ENCODE results near the gene FBXO45. TPM values are rescaled to one million over a fixed set of nuclear protein-coding genes. Genes with fewer than 3 reads are reported as not detected.

FBXO45 gene
- total and polyA plus RNA-seq, 4 donors: 1.6 to 7.7 (median 3.6) TPM

DNA sequence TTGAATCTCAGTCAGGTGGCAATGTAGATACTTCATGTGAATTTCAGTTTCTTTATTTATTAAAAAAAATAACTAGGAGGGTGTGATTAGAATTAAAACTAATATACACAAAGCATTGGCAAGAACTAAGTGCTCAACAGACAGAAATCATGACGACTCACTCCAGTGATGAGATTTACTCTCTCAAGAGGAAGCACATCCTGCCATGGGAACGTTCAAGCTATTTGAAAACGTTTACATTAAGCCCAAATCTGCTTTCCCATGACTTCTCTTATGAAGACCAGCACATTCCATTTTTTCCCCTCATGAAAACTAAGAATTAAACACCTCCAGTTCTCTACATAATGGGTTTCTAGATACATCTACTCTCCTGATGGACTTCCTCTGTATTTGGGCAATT, 8.6 kb upstream of the FBXO45 start:
- TF ChIP-seq SP1 (IDR thresholded peaks at IDR 0.05) (no peak), GABPA (IDR thresholded peaks at IDR 0.05 in 1 of 2, conservative IDR thresholded peaks at IDR 0.05 in 1 of 2) (no peak), EGR1 (IDR thresholded peaks at IDR 0.05; ENCODE audit: low read depth in 2 of 2) (no peak), RAD21 (IDR thresholded peaks at IDR 0.05) (no peak), FOXA1 (IDR thresholded peaks at IDR 0.05) (no peak), TAF1 (conservative IDR thresholded peaks at IDR 0.05) (no peak), NR2F2 (IDR thresholded peaks at IDR 0.05) (no peak), HNF4G (IDR thresholded peaks at IDR 0.05) (no peak), FOXA2 (IDR thresholded peaks at IDR 0.05) (no peak), JUND (IDR thresholded peaks at IDR 0.05) (no peak), YY1 (IDR thresholded peaks at IDR 0.05) (no peak)
- TF ChIP-seq, protein P1, sequence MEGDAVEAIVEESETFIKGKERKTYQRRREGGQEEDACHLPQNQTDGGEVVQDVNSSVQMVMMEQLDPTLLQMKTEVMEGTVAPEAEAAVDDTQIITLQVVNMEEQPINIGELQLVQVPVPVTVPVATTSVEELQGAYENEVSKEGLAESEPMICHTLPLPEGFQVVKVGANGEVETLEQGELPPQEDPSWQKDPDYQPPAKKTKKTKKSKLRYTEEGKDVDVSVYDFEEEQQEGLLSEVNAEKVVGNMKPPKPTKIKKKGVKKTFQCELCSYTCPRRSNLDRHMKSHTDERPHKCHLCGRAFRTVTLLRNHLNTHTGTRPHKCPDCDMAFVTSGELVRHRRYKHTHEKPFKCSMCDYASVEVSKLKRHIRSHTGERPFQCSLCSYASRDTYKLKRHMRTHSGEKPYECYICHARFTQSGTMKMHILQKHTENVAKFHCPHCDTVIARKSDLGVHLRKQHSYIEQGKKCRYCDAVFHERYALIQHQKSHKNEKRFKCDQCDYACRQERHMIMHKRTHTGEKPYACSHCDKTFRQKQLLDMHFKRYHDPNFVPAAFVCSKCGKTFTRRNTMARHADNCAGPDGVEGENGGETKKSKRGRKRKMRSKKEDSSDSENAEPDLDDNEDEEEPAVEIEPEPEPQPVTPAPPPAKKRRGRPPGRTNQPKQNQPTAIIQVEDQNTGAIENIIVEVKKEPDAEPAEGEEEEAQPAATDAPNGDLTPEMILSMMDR (IDR thresholded peaks at IDR 0.05; ENCODE audit: low read depth, low read length, missing input control): no peak
- TF ChIP-seq, protein P2, sequence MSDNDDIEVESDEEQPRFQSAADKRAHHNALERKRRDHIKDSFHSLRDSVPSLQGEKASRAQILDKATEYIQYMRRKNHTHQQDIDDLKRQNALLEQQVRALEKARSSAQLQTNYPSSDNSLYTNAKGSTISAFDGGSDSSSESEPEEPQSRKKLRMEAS (IDR thresholded peaks at IDR 0.05): no peak
- TF ChIP-seq, protein P3, sequence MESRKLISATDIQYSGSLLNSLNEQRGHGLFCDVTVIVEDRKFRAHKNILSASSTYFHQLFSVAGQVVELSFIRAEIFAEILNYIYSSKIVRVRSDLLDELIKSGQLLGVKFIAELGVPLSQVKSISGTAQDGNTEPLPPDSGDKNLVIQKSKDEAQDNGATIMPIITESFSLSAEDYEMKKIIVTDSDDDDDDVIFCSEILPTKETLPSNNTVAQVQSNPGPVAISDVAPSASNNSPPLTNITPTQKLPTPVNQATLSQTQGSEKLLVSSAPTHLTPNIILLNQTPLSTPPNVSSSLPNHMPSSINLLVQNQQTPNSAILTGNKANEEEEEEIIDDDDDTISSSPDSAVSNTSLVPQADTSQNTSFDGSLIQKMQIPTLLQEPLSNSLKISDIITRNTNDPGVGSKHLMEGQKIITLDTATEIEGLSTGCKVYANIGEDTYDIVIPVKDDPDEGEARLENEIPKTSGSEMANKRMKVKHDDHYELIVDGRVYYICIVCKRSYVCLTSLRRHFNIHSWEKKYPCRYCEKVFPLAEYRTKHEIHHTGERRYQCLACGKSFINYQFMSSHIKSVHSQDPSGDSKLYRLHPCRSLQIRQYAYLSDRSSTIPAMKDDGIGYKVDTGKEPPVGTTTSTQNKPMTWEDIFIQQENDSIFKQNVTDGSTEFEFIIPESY (IDR thresholded peaks at IDR 0.05): no peak
- TF ChIP-seq, protein P4, sequence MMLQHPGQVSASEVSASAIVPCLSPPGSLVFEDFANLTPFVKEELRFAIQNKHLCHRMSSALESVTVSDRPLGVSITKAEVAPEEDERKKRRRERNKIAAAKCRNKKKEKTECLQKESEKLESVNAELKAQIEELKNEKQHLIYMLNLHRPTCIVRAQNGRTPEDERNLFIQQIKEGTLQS (IDR thresholded peaks at IDR 0.05): no peak
- TF ChIP-seq, protein P5, sequence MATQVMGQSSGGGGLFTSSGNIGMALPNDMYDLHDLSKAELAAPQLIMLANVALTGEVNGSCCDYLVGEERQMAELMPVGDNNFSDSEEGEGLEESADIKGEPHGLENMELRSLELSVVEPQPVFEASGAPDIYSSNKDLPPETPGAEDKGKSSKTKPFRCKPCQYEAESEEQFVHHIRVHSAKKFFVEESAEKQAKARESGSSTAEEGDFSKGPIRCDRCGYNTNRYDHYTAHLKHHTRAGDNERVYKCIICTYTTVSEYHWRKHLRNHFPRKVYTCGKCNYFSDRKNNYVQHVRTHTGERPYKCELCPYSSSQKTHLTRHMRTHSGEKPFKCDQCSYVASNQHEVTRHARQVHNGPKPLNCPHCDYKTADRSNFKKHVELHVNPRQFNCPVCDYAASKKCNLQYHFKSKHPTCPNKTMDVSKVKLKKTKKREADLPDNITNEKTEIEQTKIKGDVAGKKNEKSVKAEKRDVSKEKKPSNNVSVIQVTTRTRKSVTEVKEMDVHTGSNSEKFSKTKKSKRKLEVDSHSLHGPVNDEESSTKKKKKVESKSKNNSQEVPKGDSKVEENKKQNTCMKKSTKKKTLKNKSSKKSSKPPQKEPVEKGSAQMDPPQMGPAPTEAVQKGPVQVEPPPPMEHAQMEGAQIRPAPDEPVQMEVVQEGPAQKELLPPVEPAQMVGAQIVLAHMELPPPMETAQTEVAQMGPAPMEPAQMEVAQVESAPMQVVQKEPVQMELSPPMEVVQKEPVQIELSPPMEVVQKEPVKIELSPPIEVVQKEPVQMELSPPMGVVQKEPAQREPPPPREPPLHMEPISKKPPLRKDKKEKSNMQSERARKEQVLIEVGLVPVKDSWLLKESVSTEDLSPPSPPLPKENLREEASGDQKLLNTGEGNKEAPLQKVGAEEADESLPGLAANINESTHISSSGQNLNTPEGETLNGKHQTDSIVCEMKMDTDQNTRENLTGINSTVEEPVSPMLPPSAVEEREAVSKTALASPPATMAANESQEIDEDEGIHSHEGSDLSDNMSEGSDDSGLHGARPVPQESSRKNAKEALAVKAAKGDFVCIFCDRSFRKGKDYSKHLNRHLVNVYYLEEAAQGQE (IDR thresholded peaks at IDR 0.05): no peak
- H3K9me3 ChIP-seq (ENCODE audit: control insufficient read depth in 4 of 4, low read length in 3 of 4): no peaks in the 10 kb centered on the region
- H3K27ac ChIP-seq (ENCODE audit: low read depth in 1 of 2, low read length in 2 of 2): no peak overlapping the region
- peaks cover 0 to 7% (median 1%) of the 10 kb centered on the region in 4 donors for H3K36me3 ChIP-seq (ENCODE audit: control insufficient read depth in 4 of 4, insufficient read depth in 3 of 4, low read depth in 1 of 4, low read length in 3 of 4)
- H3K4me3 ChIP-seq (ENCODE audit: low read depth in 1 of 3, low read length in 3 of 3): no peak overlapping the region
- DNase-seq (ENCODE audit: low spot score): no peak
- H3K9ac ChIP-seq (ENCODE audit: low read depth in 1 of 2, low read length in 2 of 2): no peak overlapping the region
- H3K27me3 ChIP-seq (ENCODE audit: control insufficient read depth in 4 of 4, insufficient read depth in 4 of 4, low read length in 3 of 4): no peaks in the 10 kb centered on the region
- peaks cover 0 to 2% (median 0%) of the 10 kb centered on the region in 4 donors for H3K4me1 ChIP-seq (ENCODE audit: control insufficient read depth in 4 of 4, insufficient read depth in 4 of 4, low read length in 3 of 4)
- WGBS: 68% methylated on average over 3 of the region's 3 CpGs

DNA sequence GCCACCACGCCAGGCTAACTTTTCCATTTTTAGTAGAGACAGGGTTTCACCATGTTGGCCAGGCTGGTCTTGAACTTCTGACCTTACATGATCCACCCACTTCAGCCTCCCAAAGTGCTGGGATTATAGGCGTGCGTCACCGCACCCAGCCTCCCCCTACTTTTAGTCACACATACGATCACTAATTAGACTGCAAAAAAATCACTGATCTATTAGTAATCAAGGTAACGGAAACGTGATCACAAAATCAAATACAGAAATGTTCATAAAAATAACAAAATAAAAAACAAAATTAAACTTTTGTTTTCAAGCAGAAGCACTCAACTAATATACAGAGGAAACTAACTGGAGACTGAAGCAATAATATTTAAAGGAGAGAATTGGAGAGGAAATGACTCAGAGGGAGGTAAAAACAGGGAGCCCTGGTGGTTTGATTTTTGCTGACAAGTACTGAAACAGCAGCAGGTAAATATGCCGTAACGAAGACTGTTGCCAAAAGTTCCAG, 4.7 kb upstream of the FBXO45 start:
- H3K4me1 ChIP-seq (ENCODE audit: control insufficient read depth in 4 of 4, insufficient read depth in 4 of 4, low read length in 3 of 4): peaks cover 0 to 12% (median 10%) of the 10 kb centered on the region in 4 donors

More for the DNA sequence above, 4.7 kb upstream of the FBXO45 start:
- no peak overlapping the region for H3K9ac ChIP-seq (ENCODE audit: low read depth in 1 of 2, low read length in 2 of 2)
- H3K27ac ChIP-seq (ENCODE audit: low read depth in 1 of 2, low read length in 2 of 2): no peak overlapping the region
- TF ChIP-seq, protein P3 (IDR thresholded peaks at IDR 0.05): no peak
- TF ChIP-seq TAF1 (conservative IDR thresholded peaks at IDR 0.05) (no peak), JUND (IDR thresholded peaks at IDR 0.05) (no peak), SP1 (IDR thresholded peaks at IDR 0.05) (no peak), HNF4A (conservative IDR thresholded peaks at IDR 0.05) (no peak), YY1 (IDR thresholded peaks at IDR 0.05) (no peak), EGR1 (IDR thresholded peaks at IDR 0.05; ENCODE audit: low read depth in 2 of 2) (no peak), HNF4G (IDR thresholded peaks at IDR 0.05) (no peak), FOXA2 (IDR thresholded peaks at IDR 0.05) (no peak)
- TF ChIP-seq, protein P4 (IDR thresholded peaks at IDR 0.05): no peak
- TF ChIP-seq, protein P2 (IDR thresholded peaks at IDR 0.05): no peak
- H3K27me3 ChIP-seq (ENCODE audit: control insufficient read depth in 4 of 4, insufficient read depth in 4 of 4, low read length in 3 of 4): no peaks in the 10 kb centered on the region
- WGBS: 87% methylated on average over 9 of the region's 9 CpGs
- no peak for DNase-seq (ENCODE audit: low spot score)
- no peak overlapping the region for H3K4me3 ChIP-seq (ENCODE audit: low read depth in 1 of 3, low read length in 3 of 3)
- no peaks in the 10 kb centered on the region for H3K9me3 ChIP-seq (ENCODE audit: control insufficient read depth in 4 of 4, low read length in 3 of 4)
- peaks cover 0 to 7% (median 1%) of the 10 kb centered on the region in 4 donors for H3K36me3 ChIP-seq (ENCODE audit: control insufficient read depth in 4 of 4, insufficient read depth in 3 of 4, low read depth in 1 of 4, low read length in 3 of 4)

Data from liver (tissue), 9 donors.